Transverse colon (tissue), 4 donors: Measurements from ENCODE around the gene SPNS3.

Experiments
- EP300 ChIP-seq: sonication (generic); formaldehyde crosslinking; IDR thresholded peaks from one replicate; pipeline ENCODE4 v1.6.1; 2017; ENCODE audit warnings: antibody characterized with exemption, low read depth
- POLR2A ChIP-seq: fragments of 450-650 bp; IDR thresholded peaks from one replicate; pipeline ENCODE4 v1.6.1; 2016; ENCODE audit warnings: antibody characterized with exemption, mild to moderate bottlenecking, moderate library complexity
- POLR2AphosphoS5 ChIP-seq, 3 donors: sonication (generic); formaldehyde crosslinking; IDR thresholded peaks; one replicate each; pipeline ENCODE4 v1.6.1; 2016; ENCODE audit warnings: antibody characterized with exemption in 3 of 3
- TF ChIP-seq, protein P1 (sequence below), 5 experiments: fragments of 200-600 bp in 3 of 5; fragments of 450-650 bp in 2 of 5; sonication (generic) in 3 of 5; IDR thresholded peaks; 1 replicate in 2 of 5; 2 replicates in 3 of 5; pipeline ENCODE4 v1.5.1; 2016 to 2017; ENCODE audit warnings: antibody characterized with exemption in 5 of 5, inconsistent platforms in 3 of 5, mild to moderate bottlenecking in 2 of 5, moderate library complexity in 1 of 5

DNA sequence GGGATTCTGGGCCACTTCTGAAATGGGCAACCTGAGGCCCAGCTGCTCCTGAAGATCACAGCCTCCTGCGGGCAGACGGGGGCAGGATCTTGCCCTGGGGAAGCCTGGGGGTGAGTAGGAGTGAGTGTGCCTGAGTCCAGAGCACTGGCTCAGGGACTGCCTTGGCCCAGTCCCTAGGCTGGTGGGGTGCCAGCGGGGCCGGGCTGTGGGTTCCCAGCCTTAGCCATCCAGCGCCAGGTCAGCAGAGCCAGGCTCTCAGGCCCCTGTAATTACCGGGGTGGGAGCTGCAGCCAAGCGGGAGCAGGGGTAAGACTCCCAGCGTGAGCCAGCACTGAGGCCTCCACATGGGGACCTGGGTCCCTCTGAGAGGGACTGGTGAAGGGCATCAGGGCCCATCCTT, 73.2 kb downstream of the SPNS3 start:
- TF ChIP-seq POLR2AphosphoS5 (IDR thresholded peaks at IDR 0.05) (no peak), POLR2A (no peak), EP300 (no peak)
- TF ChIP-seq, protein P1, sequence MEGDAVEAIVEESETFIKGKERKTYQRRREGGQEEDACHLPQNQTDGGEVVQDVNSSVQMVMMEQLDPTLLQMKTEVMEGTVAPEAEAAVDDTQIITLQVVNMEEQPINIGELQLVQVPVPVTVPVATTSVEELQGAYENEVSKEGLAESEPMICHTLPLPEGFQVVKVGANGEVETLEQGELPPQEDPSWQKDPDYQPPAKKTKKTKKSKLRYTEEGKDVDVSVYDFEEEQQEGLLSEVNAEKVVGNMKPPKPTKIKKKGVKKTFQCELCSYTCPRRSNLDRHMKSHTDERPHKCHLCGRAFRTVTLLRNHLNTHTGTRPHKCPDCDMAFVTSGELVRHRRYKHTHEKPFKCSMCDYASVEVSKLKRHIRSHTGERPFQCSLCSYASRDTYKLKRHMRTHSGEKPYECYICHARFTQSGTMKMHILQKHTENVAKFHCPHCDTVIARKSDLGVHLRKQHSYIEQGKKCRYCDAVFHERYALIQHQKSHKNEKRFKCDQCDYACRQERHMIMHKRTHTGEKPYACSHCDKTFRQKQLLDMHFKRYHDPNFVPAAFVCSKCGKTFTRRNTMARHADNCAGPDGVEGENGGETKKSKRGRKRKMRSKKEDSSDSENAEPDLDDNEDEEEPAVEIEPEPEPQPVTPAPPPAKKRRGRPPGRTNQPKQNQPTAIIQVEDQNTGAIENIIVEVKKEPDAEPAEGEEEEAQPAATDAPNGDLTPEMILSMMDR (IDR thresholded peaks at IDR 0.05) = no peak
